Tibial artery (tissue), 4 donors: ENCODE data around the gene UST.

Experiments
- DNase-seq, 2 donors: peaks; one replicate each; pipeline ENCODE4 v3.0.0-alpha.2; 2019
- H3K27ac ChIP-seq, 2 donors: fragments of 200-600 bp; sonication (generic) in 1 of 2; 1 replicate in 1 of 2; 2 replicates in 1 of 2; pipeline ENCODE4 v1.5.1; 2018 to 2019; ENCODE audit warnings: mild to moderate bottlenecking in 1 of 2
- H3K27me3 ChIP-seq, 2 donors: fragments of 200-600 bp; sonication (generic) in 1 of 2; one replicate each; pipeline versions ENCODE4 v1.5.1 to v1.6.0; 2016 to 2019
- H3K36me3 ChIP-seq, 3 donors: fragments of 200-600 bp; sonication (generic) in 2 of 3; one replicate each; pipeline ENCODE4 v1.5.1; 2016 to 2019; ENCODE audit warnings: mild to moderate bottlenecking in 2 of 3
- H3K4me1 ChIP-seq, 4 donors: fragments of 200-600 bp; sonication (generic) in 2 of 4; 1 replicate in 3 of 4; 2 replicates in 1 of 4; pipeline ENCODE4 v1.5.1; 2016 to 2019
- H3K4me3 ChIP-seq, 2 donors: fragments of 200-600 bp; sonication (generic) in 1 of 2; 1 replicate in 1 of 2; 2 replicates in 1 of 2; pipeline ENCODE4 v1.5.1; 2018 to 2019; ENCODE audit warnings: mild to moderate bottlenecking in 2 of 2
- H3K9me3 ChIP-seq, 3 donors: fragments of 200-600 bp; sonication (generic) in 1 of 3; one replicate each; pipeline ENCODE4 v1.5.1; 2016 to 2019
- CTCF ChIP-seq, 2 experiments: fragments of 200-600 bp in 1 of 2; fragments of 450-650 bp in 1 of 2; IDR thresholded peaks; one replicate each; pipeline ENCODE4 v1.5.1; 2017 to 2019; ENCODE audit warnings: antibody characterized with exemption in 2 of 2, mild to moderate bottlenecking in 1 of 2, moderate library complexity in 1 of 2
- intact Hi-C: fragments of 100-400 bp; cut with DNase I; formaldehyde crosslinking; loops from one replicate; pipeline ENCODE4 v1.15.0; 2023; ENCODE audit warnings: low total_unique reads

Gene UST

GRCh38 chr6:148745926-148746325 is 904 bp upstream of the UST start:
- Histone ChIP-seq H3K27ac (peak overlapping the region; percentile 85 to 87), H3K36me3 (no peaks in the 10 kb centered on the region), H3K4me3 (peak overlapping the region; percentile 68 to 88), H3K9me3 (no peaks in the 10 kb centered on the region), H3K27me3 (no peaks in the 10 kb centered on the region), H3K4me1 (peaks cover 0 to 25% (median 13%) of the 10 kb centered on the region in 4 donors)
- no peak for TF ChIP-seq CTCF (IDR thresholded peaks at IDR 0.05)
- intact Hi-C loops: loop anchor here (10.0 kb wide), 2 partner anchors 171 to 199 kb away; no protein-coding TSS in a partner anchor
- no peak for DNase-seq

- H3K36me3 ChIP-seq: no peaks in the 10 kb centered on the region
Measured at GRCh38 chr6:148747145-148747470, 278 bp downstream of the UST start.

GRCh38 chr6:148747471-148748165 is 788 bp downstream of the UST start:
- Histone ChIP-seq H3K36me3 (no peaks in the 10 kb centered on the region), H3K27me3 (no peaks in the 10 kb centered on the region), H3K27ac (peak overlapping the region; percentile 85 to 87), H3K4me1 (peaks cover 0 to 25% (median 13%) of the 10 kb centered on the region in 4 donors), H3K4me3 (peak overlapping the region; percentile 68 to 88), H3K9me3 (no peaks in the 10 kb centered on the region)
- peak; percentile 59 to 78 for DNase-seq
- TF ChIP-seq CTCF (IDR thresholded peaks at IDR 0.05): no peak
- intact Hi-C loops: loop anchor here (10.0 kb wide), 2 partner anchors 173 to 197 kb away; no protein-coding TSS in a partner anchor

More at GRCh38 chr6:148747145-148747470, 278 bp downstream of the UST start:
- no peak for TF ChIP-seq CTCF (IDR thresholded peaks at IDR 0.05)
- Histone ChIP-seq H3K9me3 (no peaks in the 10 kb centered on the region), H3K27ac (peak overlapping the region; percentile 85 to 87), H3K4me3 (peak overlapping the region; percentile 68 to 88), H3K27me3 (no peaks in the 10 kb centered on the region), H3K4me1 (peaks cover 0 to 25% (median 13%) of the 10 kb centered on the region in 4 donors)
- peak; percentile 59 to 84 for DNase-seq
- intact Hi-C loops: loop anchor here (10.0 kb wide), 2 partner anchors 172 to 198 kb away; no protein-coding TSS in a partner anchor

GRCh38 chr6:148749674-148750073 is 2.8 kb downstream of the UST start:
- H3K4me3 ChIP-seq: no peak overlapping the region
- no peak for TF ChIP-seq CTCF (IDR thresholded peaks at IDR 0.05)
- no peak overlapping the region for H3K27ac ChIP-seq
- no peaks in the 10 kb centered on the region for H3K36me3 ChIP-seq
- no peaks in the 10 kb centered on the region for H3K9me3 ChIP-seq
- no peak for DNase-seq
- no peaks in the 10 kb centered on the region for H3K27me3 ChIP-seq
- intact Hi-C loops: loop anchor here (10.0 kb wide), 2 partner anchors 175 to 195 kb away; no protein-coding TSS in a partner anchor
- H3K4me1 ChIP-seq: peaks cover 0 to 25% (median 13%) of the 10 kb centered on the region in 4 donors

GRCh38 chr6:148750838-148751792 is 4.3 kb downstream of the UST start:
- TF ChIP-seq CTCF (IDR thresholded peaks at IDR 0.05): no peak
- Histone ChIP-seq H3K4me3 (no peak overlapping the region), H3K27me3 (no peaks in the 10 kb centered on the region), H3K9me3 (no peaks in the 10 kb centered on the region), H3K36me3 (no peaks in the 10 kb centered on the region), H3K4me1 (peaks cover 0 to 19% (median 8%) of the 10 kb centered on the region in 4 donors), H3K27ac (no peak overlapping the region)
- DNase-seq: no peak
- intact Hi-C loops: no loop called here
